Measurements from ENCODE around the gene ZNF441.

ZNF441 gene

DNA sequence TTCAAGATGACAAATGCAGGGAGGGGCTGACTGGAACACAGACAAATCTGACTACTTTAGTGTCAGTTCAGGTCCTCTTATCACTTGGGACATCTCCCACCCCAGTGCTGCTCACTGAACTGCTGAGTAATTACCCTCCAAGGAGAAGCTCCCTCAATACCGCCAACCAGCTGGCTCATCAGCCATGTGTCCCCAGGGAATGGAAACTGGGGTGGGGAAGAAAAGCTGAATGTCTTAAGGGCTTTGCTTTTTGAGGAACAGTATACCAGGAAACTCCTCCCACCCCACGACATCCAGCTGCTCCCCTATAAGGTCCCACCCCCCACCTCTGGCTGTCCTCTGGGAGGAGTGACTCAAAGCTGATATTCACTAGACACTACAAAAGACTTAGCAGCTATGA, 30.1 kb upstream of the ZNF441 start:
- no peak for DNase-seq
- peaks cover 28% of the 10 kb centered on the region for H3K4me1 Mint-ChIP-seq
- no peak overlapping the region for H3K27ac Mint-ChIP-seq
- H3K9me3 Mint-ChIP-seq = peaks cover 23% of the 10 kb centered on the region
- H3K36me3 Mint-ChIP-seq (ENCODE audit: low read depth) = peaks cover 42% of the 10 kb centered on the region
- H3K4me3 Mint-ChIP-seq = peak overlapping the region; percentile 99
- TF ChIP-seq CTCF (IDR thresholded peaks at IDR 0.05) = no peak
- H3K27me3 Mint-ChIP-seq (ENCODE audit: low read depth, poor library complexity) = peaks cover 9% of the 10 kb centered on the region

GRCh38 chr19:11737964-11738745, 28.6 kb upstream of the ZNF441 start:
- DNase-seq = peak; percentile 61
- TF ChIP-seq CTCF (IDR thresholded peaks at IDR 0.05) = no peak
- Mint-ChIP-seq H3K27ac (peak overlapping the region; percentile 100), H3K27me3 (ENCODE audit: low read depth, poor library complexity) (peaks cover 16% of the 10 kb centered on the region), H3K4me1 (peaks cover 28% of the 10 kb centered on the region), H3K4me3 (peak overlapping the region; percentile 99), H3K9me3 (peaks cover 14% of the 10 kb centered on the region), H3K36me3 (ENCODE audit: low read depth) (peaks cover 30% of the 10 kb centered on the region)

DNA sequence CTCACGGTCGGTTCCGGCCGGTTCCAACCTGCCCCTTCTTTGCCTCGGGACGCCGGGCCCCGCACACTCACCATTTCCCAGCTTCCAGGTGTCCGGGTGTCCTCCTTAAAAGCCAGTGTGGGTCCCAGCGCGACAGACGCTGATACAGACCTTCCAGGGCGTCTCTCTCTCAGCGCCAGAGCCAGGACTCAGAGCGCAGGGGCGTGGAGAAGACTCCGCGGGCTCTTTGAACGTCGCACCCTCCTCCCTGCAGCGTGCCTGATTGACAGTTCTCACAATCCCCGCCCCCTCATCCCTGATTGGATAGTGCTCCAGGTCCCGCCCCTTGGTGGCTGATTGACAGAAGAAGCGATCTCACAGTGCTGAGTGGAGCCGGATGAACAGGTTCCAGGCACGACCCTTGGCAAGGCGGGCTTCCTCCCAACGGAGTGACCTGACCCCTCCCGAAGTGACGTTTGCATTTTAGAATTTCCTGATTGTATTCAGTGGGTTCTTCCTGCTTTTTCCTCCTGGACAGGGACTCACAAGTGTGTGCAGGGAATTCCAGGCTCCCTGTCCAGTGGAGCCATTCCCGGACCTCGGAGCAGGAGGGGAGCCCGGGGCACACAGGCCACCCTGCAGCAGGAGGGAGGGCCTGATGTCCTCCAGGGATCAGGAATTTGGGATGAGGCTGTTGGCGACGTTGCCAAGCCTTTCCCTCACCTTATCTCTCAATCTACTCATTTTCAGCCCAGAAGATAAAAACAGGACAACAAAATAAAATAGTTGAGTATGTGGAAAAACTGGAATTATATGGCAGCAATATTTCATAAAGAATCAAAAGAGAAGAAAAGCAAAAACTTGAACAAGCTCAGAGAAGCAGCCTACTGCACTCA, 27.8 kb upstream of the ZNF441 start, which contains the start of gene ZNF823:
TSS of gene ZNF823 (minus strand) at position 201 of the 875 bp plus-strand sequence. CDS start at position 74, 127 bp downstream.
- peaks cover 16% of the 10 kb centered on the region for H3K27me3 Mint-ChIP-seq (ENCODE audit: low read depth, poor library complexity)
- H3K36me3 Mint-ChIP-seq (ENCODE audit: low read depth) = peaks cover 21% of the 10 kb centered on the region
- H3K4me1 Mint-ChIP-seq = peaks cover 28% of the 10 kb centered on the region
- peaks cover 14% of the 10 kb centered on the region for H3K9me3 Mint-ChIP-seq
- peak within 1 kb of the TSS; percentile 99 for H3K4me3 Mint-ChIP-seq
- peak within 1 kb of the TSS; percentile 100 for H3K27ac Mint-ChIP-seq
- peak; percentile 99 for DNase-seq
- no peak for TF ChIP-seq CTCF (IDR thresholded peaks at IDR 0.05)

DNA sequence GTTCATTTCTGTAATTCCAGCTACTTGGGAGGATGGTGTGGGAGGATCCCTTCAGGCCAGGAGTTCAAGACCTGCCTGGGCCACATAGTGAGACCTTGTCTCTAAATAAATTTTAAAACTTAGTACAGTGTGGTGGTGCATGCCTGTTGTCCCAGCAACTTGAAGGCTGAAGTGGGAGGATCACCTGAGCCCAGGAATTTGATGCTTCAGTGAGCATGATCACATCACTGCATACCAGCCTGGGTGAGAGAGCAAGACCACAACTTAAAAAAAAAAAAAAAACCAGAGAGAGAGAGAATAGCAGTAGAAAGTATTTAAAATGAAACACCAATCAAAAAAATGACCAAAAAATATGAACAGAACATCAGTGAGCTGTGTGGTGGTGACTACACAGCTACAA, 20.9 kb upstream of the ZNF441 start:
- Mint-ChIP-seq H3K4me3 (no peak overlapping the region), H3K27ac (peak overlapping the region; percentile 12), H3K36me3 (ENCODE audit: low read depth) (peaks cover 12% of the 10 kb centered on the region), H3K4me1 (peaks cover 5% of the 10 kb centered on the region), H3K9me3 (peaks cover 49% of the 10 kb centered on the region), H3K27me3 (ENCODE audit: low read depth, poor library complexity) (peaks cover 17% of the 10 kb centered on the region)
- no peak for TF ChIP-seq CTCF (IDR thresholded peaks at IDR 0.05)
- DNase-seq = no peak

- no peak overlapping the region for H3K27ac Mint-ChIP-seq
- H3K27me3 Mint-ChIP-seq (ENCODE audit: low read depth, poor library complexity) = peaks cover 5% of the 10 kb centered on the region
- H3K36me3 Mint-ChIP-seq (ENCODE audit: low read depth) = peaks cover 12% of the 10 kb centered on the region
- H3K9me3 Mint-ChIP-seq = peaks cover 63% of the 10 kb centered on the region
- H3K4me1 Mint-ChIP-seq = peaks cover 5% of the 10 kb centered on the region
- TF ChIP-seq CTCF (IDR thresholded peaks at IDR 0.05) = no peak
- DNase-seq = no peak
- H3K4me3 Mint-ChIP-seq = no peak overlapping the region
Observed at GRCh38 chr19:11747277-11747676, 19.5 kb upstream of the ZNF441 start.
